ENCODE results near the gene ATP2B1.

DNA sequence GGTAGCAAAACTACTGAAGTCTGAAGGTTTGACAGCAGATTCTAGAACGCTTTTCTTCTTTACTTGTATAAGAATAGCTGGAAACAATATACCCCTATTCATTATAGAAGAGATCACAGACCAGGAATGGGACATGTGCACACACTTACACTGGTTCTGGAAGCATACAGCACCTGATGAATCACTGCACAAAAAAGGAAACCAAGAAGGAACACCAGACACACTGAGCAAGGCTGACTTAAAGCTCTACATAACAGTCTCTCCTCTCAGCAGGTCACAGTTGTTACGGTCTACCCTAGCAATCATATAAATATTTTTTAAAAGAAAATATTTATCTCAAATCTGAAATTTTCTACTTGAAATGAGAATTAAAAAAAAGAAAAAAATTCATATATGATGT lies 13.5 kb downstream of the ATP2B1 start:
- TF ChIP-seq, protein P1, sequence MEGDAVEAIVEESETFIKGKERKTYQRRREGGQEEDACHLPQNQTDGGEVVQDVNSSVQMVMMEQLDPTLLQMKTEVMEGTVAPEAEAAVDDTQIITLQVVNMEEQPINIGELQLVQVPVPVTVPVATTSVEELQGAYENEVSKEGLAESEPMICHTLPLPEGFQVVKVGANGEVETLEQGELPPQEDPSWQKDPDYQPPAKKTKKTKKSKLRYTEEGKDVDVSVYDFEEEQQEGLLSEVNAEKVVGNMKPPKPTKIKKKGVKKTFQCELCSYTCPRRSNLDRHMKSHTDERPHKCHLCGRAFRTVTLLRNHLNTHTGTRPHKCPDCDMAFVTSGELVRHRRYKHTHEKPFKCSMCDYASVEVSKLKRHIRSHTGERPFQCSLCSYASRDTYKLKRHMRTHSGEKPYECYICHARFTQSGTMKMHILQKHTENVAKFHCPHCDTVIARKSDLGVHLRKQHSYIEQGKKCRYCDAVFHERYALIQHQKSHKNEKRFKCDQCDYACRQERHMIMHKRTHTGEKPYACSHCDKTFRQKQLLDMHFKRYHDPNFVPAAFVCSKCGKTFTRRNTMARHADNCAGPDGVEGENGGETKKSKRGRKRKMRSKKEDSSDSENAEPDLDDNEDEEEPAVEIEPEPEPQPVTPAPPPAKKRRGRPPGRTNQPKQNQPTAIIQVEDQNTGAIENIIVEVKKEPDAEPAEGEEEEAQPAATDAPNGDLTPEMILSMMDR (IDR thresholded peaks at IDR 0.05), result no peak
- TF ChIP-seq POLR2A (IDR thresholded peaks at IDR 0.05) (no peak), POLR2AphosphoS5 (IDR thresholded peaks at IDR 0.05) (no peak)
